HG03159 (cell line): ENCODE results near the gene RAB8A.
"Not testable (repeated sequence)": the region's sequence is repeated elsewhere in the genome, so short reads cannot be mapped to it uniquely, and the experiment has no call there.

Source experiments
- ATAC-seq: cut with Tn5 transposase; IDR thresholded peaks from one replicate; pipeline ENCODE4 v1.9.1; 2021; ENCODE audit warnings: mild to moderate bottlenecking, moderate library complexity; ENCODE audit not compliant: unreplicated experiment

The RAB8A gene

DNA sequence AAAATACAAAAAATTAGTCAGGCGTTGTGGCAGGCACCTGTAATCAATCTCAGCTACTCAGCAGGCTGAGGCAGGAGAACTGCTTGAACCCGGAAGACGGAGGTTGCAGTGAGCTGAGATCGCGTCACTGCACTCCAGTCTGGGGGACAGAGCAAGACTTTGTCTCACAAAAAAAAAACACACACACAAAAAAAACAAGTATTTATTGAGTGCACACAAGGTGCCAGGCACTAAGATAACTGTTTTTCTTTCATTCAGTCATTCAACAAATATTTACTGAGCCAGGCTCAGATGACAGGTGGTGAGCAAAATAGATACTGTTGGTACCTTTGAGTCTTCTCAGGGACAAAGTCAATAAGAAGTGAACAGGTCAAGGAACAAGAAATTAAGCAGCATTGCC, 55.4 kb downstream of the RAB8A start:
- no peak for ATAC-seq

DNA sequence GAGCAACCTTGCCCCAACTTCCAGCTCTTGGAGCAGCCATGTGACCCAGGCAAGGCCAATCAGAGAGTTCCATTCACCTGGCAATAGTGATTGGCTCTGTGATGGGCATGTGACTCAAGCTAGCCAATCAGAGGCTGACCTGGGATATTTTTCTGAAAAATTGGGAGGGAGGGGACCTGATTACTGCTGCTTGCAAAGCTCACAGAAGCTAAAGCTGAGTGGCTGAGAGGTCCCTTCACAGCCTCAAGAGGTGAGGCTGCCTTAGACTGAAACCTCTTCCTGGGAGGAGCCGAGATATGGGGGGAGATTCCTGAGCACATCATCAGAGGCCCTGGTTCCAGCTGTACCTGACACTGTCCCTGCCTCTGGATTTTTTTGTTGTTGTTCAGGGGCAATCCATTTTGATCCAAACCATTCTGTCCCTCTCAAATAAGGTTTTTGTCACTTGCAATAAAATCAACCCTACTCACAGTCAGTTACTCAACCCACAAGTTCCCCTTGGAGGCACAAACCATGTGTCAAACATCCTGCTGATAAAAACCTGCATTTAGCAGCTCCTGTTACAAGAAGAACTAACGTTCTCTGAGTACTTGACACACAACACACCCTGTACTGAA, 56.9 kb downstream of the RAB8A start:
- ATAC-seq, result no peak

DNA sequence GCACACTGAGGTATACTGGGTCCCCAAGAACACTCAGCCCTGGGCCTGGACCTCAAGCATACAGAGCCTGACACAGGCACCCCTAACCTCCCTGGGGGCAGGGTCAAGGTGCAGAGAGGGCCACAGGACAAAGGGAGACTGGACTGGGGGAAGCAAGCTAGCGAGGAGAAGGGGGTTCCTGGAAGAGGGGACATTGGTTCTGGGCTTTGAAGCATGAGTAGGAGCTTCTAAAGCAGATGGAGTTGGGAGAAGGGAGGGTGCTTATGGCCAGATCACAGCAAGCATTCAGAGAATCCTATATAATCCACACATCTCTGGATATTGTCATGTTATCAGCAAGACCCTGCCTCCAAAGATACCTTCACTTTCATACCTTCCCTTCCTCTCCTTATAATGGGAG, 58.4 kb downstream of the RAB8A start:
- ATAC-seq, result no peak

DNA sequence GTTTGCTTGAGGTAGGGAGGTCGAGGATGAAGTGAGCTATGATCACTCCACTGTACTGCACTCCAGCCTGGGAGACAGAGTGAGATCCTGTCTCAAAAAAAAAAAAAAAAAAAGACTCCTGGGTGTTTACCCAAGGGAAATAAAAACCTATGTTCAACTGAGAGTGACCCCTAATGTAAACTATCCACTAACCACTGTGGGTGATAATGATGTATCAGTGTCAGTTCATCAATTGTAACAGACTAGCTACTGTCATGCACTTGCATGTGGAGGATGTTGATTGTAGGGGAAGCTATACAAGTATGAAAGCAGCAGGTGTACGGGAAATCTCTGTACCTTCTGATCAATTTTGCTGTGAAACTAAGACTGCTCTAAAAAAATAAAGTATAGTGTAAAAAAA, 64.3 kb downstream of the RAB8A start:
- no peak for ATAC-seq

DNA sequence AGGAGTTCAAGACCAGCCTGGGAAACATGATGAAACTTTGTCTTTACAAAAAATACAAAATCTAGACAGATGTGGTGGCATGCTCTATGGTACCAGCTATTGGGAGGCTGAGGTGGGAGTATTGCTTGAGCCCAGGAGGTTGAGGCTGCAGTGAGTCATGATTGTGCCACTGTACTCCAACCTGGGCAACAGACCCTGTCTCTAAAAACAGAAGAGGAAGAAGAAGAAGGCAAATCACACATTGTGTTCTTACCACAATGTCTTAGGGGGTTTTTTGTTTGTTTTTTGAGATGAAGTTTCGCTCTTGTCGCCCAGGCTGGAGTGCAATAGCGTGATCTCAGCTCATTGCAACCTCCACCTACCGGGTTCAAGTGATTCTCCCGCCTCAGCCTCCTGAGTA, 67.2 kb downstream of the RAB8A start:
- not testable (repeated sequence) for ATAC-seq

DNA sequence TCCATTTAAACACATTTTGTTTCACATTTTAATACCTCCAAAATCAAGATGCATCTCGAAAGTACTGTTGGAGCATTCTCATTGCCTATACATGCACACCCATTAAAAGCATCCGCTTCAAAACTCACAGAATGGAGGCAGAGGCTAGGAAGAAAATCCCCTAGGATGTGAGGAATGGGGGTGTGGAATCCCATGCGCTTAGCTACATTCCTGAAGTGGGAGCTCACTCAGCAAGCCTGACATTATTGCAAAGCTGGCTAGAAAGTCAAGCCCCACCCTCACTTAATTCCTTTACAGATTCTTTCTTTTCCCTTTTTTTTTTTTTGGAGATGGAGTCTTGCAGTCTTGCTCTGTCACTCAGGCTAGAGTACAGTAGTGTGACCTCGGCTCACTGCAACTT, 68.9 kb downstream of the RAB8A start:
- no peak for ATAC-seq
